HG02943 (cell line): ENCODE data around the gene SESN1.
"Not testable (repeated sequence)": the region's sequence is repeated elsewhere in the genome, so short reads cannot be mapped to it uniquely, and the experiment has no call there.

Experiments
- ATAC-seq: cut with Tn5 transposase; IDR thresholded peaks from one replicate; pipeline ENCODE4 v1.9.1; 2021; ENCODE audit warnings: mild to moderate bottlenecking, low read depth, moderate library complexity; ENCODE audit not compliant: unreplicated experiment

The SESN1 gene

DNA sequence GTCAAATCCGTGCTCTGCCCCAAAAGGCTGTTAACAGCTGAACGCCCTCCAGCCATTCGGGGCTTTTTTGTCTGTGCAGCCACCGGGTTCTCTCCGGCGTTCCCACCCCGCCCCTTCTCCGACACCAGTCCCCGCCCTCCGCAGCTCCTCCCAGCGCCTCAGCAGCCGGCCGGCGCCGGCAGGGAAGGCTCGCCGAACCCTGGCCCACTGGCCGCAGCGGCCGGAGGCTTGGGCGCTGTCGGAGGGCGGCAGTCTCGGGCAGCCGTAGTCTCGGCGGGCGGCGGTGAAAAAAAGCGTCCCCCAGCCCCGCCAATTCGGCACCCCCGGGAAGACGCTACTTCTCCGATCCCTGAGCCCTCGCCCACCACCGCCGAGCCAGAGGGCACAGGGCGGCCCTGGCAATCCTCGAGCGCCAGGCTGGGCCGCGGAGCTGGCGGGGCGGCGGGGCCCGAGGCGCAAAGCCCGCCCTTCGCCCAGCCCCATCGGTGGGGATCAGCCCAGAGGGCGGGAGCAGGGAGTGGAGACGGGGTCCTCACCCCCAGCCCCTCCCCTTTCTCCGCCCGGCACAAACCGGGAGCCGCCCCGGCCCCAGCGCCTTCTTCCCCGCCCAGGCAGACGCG, at the start of gene SESN1:
Gene SESN1 (minus strand): TSS at position 431 of the 620 bp plus-strand sequence. CDS start 773 bp downstream, outside the sequence.
- peak; percentile 57 for ATAC-seq

- no peak for ATAC-seq
These were observed 48.5 kb upstream of the SESN1 start for GRCh38 chr6:109143191-109143590.

GRCh38 chr6:109142067-109142466, 47.4 kb upstream of the SESN1 start:
- not testable (repeated sequence) for ATAC-seq

GRCh38 chr6:109139109-109139508, 44.5 kb upstream of the SESN1 start:
- no peak for ATAC-seq

DNA sequence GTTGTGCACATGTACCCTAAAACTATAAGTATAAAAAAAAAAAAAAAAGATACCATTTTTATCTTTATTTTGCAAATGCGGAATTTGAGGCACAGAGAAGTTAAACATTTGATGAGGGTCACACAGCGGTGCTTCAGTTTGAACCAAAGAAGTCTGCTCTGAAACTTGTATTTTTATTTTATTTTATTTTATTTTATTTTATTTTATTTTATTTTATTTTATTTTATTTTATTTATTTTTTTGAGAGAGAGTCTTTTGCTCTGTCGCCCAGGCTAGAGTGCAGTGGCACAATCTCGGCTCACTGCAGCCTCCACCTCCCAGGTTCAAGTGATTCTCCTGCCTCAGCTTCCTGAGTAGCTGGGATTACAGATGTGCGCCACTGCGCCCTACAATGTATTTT, 41.9 kb upstream of the SESN1 start:
- not testable (repeated sequence) for ATAC-seq

DNA sequence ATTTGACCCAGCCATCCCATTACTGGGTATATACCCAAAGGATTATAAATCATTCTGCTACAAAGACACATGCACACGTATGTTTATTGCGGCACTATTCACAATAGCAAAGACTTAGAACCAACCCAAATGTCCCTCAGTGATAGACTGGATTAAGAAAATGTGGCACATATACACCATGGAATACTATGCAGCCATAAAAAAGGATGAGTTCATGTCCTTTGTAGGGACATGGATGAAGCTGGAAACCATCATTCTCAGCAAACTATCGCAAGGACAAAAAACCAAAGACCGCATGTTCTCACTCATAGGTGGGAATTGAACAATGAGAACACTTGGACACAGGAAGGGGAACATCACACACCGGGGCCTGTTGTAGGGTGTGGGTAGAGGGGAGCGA, 41.4 kb upstream of the SESN1 start:
- ATAC-seq = not testable (repeated sequence)

GRCh38 chr6:109135600-109135999, 41.0 kb upstream of the SESN1 start:
- not testable (repeated sequence) for ATAC-seq

- ATAC-seq = no peak
These were observed 35.4 kb upstream of the SESN1 start for GRCh38 chr6:109130065-109130464.

DNA sequence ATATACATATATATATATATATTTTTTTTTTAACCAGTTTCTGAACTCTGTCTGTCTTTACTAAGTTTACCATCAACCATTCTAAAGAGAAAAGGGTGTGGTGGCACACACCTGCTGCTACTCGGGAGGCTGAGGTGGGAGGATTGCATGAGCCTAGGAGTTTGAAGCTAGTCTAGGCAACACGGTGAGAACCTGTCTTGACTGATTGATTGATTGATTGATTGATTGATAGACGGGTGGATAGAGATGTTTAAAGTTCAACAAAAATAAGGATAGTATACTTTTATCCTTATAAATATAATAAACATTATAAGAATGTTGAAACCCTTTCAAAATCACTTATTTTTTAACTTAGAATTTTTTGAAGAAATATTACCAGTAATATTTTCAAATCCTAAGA, 30.9 kb upstream of the SESN1 start:
- ATAC-seq = no peak

GRCh38 chr6:109124219-109124618, 29.6 kb upstream of the SESN1 start:
- ATAC-seq = no peak

DNA sequence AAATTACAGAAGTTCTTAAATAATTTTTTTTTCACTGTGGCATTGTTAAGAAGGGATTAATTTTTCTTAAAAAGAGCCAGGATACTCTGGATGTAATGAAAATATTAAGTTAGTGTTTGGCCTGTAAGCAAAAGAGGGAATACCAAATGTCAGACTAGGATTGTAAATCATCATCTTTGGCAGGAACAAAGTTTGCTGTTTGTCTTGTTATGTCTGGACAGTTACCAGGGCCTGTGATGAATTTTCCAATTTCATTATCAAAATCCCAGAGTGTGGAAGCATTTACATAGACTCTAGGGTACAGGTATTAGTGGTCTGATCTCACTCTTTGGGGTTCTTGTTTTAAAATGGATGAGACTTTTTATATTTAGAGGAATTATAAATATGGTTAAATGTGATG, 26.8 kb upstream of the SESN1 start:
- no peak for ATAC-seq

DNA sequence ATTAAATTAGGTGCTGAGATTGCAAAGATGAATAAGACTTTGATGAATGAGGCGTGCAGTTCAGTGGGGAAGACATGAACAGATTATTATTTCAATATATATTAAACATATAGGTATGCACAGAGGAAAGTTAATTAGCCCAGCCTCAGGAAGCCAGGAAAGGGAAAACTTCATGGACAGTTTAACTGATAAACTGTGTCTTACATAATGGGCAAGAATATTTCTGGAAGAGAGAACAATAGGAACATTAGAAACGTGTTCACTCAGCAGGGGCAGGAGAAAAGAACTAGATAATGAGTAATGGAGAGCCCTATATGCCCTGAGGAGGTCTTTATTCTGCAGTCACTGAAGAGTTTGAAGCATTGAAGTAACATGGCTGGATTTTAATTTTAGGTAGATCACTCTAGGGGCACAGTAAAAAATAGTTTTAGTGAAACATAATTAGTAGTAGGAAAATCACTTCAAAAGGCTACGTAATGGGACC, 24.3 kb upstream of the SESN1 start:
- no peak for ATAC-seq

GRCh38 chr6:109118337-109118736, 23.7 kb upstream of the SESN1 start:
- no peak for ATAC-seq

- peak; percentile 88 for ATAC-seq
These were observed 22.8 kb upstream of the SESN1 start for GRCh38 chr6:109117346-109118035.

DNA sequence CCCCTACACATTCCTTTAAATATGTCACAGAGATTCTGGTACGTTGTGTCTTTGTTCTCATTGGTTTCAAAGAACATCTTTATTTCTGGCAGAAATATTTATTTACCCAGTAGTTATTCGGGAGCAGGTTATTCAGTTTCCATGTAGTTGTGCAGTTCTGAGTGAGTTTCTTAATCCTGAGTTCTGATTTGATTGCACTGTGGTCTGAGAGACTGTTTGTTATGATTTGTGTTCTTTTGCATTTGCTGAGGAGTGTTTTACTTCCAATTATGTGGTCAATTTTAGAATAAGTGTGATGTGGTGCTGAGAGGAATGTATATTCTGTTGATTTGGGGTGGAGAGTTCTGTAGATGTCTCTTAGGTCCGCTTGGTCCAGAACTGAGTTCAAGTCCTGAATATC, 18.0 kb upstream of the SESN1 start:
- not testable (repeated sequence) for ATAC-seq

DNA sequence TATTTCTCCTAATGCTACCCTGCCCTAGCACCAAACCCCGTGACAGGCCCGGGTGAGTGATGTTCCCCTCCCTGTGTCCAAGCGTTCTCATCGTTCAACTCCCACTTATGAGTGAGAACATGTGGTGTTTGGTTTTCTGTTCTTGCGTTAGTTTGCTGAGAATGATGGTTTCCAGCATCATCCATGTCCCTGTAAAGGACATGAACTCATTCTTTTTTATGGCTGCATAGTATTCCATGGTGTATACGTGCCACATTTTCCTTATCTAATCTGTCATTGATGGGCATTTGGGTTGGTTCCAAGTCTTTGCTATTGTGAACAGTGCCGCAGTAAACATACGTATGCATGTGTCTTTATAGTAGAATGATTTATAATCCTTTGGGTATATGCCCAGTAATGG, 15.0 kb upstream of the SESN1 start:
- not testable (repeated sequence) for ATAC-seq

- no peak for ATAC-seq
These were observed 11.0 kb upstream of the SESN1 start for GRCh38 chr6:109105681-109106080.

DNA sequence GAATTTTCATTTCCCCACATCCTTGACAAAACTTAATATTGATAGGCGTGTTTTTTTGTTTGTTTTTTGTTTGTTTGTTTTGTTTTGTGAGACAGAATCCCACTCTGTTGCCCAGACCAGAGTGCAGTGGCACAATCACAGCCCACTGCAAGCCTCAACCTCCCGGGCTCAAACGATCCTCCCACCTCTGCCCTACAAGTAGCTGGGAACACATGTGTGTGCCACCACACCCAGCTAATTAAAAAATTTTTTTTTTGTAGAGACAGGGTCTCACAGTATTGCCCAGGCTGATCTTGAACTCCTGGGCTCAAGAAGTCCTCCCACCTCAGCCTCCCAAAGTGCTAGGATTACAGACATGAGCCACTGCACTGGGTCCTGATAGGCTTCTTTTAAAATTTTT, 9.9 kb upstream of the SESN1 start:
- ATAC-seq = no peak

DNA sequence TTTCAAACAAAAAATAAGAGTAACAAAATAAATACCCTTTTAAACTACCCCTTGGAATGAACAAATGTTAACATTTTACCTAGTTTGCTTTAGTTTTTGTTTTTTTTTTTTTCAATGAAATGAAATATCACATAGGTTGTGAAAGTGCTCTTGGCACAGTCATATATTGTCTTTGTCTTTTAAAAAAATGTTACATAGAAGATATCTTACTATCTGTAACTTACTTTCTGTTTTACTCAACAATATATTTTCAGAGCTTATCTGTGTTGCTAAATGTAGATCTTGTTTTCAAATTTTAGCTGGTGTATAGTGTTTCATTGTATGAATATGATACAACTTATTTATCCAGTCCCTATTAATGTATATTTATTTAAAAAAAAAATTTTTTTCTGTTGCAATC, 9.3 kb upstream of the SESN1 start:
- ATAC-seq = no peak

DNA sequence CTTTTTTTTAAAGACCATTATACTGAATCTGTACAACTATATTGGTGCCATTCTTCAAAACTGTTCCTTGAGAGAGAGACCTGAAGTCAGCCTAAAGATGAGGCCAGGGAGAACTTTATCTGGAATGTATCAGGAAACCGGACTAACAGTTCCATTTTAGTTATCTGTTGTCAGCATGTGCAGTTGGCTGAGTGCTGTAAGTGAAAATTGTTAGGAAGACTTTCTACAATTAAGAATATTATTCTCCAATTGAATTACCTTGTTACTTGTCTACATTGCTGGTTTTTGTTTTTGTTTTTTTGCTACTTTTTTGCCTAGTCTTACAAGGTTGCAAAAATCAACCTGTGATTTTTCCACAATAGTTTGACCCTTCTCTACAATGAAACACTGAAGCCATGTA, 8.1 kb upstream of the SESN1 start:
- no peak for ATAC-seq

- ATAC-seq = no peak
These were observed 3.0 kb upstream of the SESN1 start for GRCh38 chr6:109097661-109098060.

- ATAC-seq = no peak
These were observed 1.6 kb upstream of the SESN1 start for GRCh38 chr6:109096208-109096607.
